SK-N-MC (cell line): ENCODE results near the gene PRPSAP1.

Experiments
- DNase-seq: peaks from one replicate; pipeline ENCODE4 v3.0.0-alpha.2; 2011; ENCODE audit warnings: low read depth, low spot score
- H3K27ac ChIP-seq: fragments of 200-600 bp; sonication (generic); 2 replicates; pipeline ENCODE4 v1.5.1; 2016; ENCODE audit warnings: mixed run types
- H3K36me3 ChIP-seq: fragments of 200-600 bp; sonication (generic); 2 replicates; pipeline ENCODE4 v1.6.1; 2017; ENCODE audit warnings: antibody characterized with exemption, low read length, mixed read lengths; ENCODE audit not compliant: insufficient read depth
- H3K4me3 ChIP-seq: fragments of 200-600 bp; sonication (generic); 2 replicates; pipeline ENCODE4 v1.5.1; 2016
- H3K9ac ChIP-seq: fragments of 200-600 bp; sonication (generic); 2 replicates; pipeline ENCODE4 v1.8.0; 2017; ENCODE audit warnings: mixed run types, mixed read lengths; ENCODE audit not compliant: insufficient read length
- H3K9me3 ChIP-seq: fragments of 200-600 bp; sonication (generic); 2 replicates; pipeline ENCODE4 v1.6.1; 2017; ENCODE audit warnings: low read depth, mild to moderate bottlenecking, antibody characterized with exemption, low read length, moderate library complexity, mixed read lengths
- EZH2 ChIP-seq: fragments of 200-600 bp; sonication (generic); IDR thresholded peaks from one replicate; pipeline ENCODE4 v1.6.1; 2017; ENCODE audit warnings: antibody characterized with exemption
- FOXP2 ChIP-seq: optimal IDR thresholded peaks from 2 replicates; pipeline ENCODE3; 2011; ENCODE audit warnings: mild to moderate bottlenecking, moderate library complexity; ENCODE audit not compliant: insufficient read depth; ENCODE audit errors: extremely low read length, control extremely low read depth
- POLR2AphosphoS5 ChIP-seq: IDR thresholded peaks from 2 replicates; pipeline ENCODE4 v1.6.1; 2012; ENCODE audit warnings: mild to moderate bottlenecking, low read depth, low read length, borderline replicate concordance

Gene PRPSAP1

GRCh38 chr17:76353599-76354316 lies at the start of gene PRPSAP1:
Gene PRPSAP1 (minus strand): TSS chr17:76353916. CDS start chr17:76353703, 213 bp downstream.
- Histone ChIP-seq H3K9ac (peak within 1 kb of the TSS; percentile 99), H3K27ac (peak within 1 kb of the TSS; percentile 97), H3K9me3 (no peaks in the 10 kb centered on the region), H3K4me3 (peak within 1 kb of the TSS; percentile 96), H3K36me3 (no peaks in the 10 kb centered on the region)
- no peak for TF ChIP-seq FOXP2
- TF ChIP-seq POLR2AphosphoS5, result peak; percentile 84
- no peak for TF ChIP-seq EZH2
- DNase-seq, result peak; percentile 67

- peaks cover 57% of the 10 kb centered on the region for H3K36me3 ChIP-seq
- TF ChIP-seq POLR2AphosphoS5, result no peak
- no peak for TF ChIP-seq EZH2
- TF ChIP-seq FOXP2, result no peak
Observed at GRCh38 chr17:76402711-76403110, 49.0 kb upstream of the PRPSAP1 start.

GRCh38 chr17:76399175-76400172 lies 45.8 kb upstream of the PRPSAP1 start:
- peaks cover 80% of the 10 kb centered on the region for H3K36me3 ChIP-seq
- TF ChIP-seq POLR2AphosphoS5 (no peak), EZH2 (no peak), FOXP2 (no peak)
- no peak for DNase-seq
- H3K27ac ChIP-seq, result no peak overlapping the region
- no peak overlapping the region for H3K9ac ChIP-seq
- H3K4me3 ChIP-seq, result no peak overlapping the region
- H3K9me3 ChIP-seq, result no peaks in the 10 kb centered on the region

More at GRCh38 chr17:76402711-76403110, 49.0 kb upstream of the PRPSAP1 start:
- H3K9ac ChIP-seq, result no peak overlapping the region
- no peak for DNase-seq
- no peak overlapping the region for H3K4me3 ChIP-seq
- no peaks in the 10 kb centered on the region for H3K9me3 ChIP-seq
- H3K27ac ChIP-seq, result no peak overlapping the region

- peaks cover 82% of the 10 kb centered on the region for H3K36me3 ChIP-seq
- H3K4me3 ChIP-seq, result no peak overlapping the region
- H3K9me3 ChIP-seq, result no peaks in the 10 kb centered on the region
- no peak overlapping the region for H3K9ac ChIP-seq
- no peak overlapping the region for H3K27ac ChIP-seq
- TF ChIP-seq EZH2 (no peak), POLR2AphosphoS5 (no peak), FOXP2 (no peak)
- no peak for DNase-seq
Observed at GRCh38 chr17:76398523-76399174, 44.9 kb upstream of the PRPSAP1 start.

GRCh38 chr17:76397687-76398522 lies 44.2 kb upstream of the PRPSAP1 start:
- Histone ChIP-seq H3K27ac (no peak overlapping the region), H3K9me3 (no peaks in the 10 kb centered on the region), H3K9ac (no peak overlapping the region), H3K36me3 (peaks cover 83% of the 10 kb centered on the region), H3K4me3 (no peak overlapping the region)
- peak; percentile 44 for DNase-seq
- TF ChIP-seq POLR2AphosphoS5, result no peak
- no peak for TF ChIP-seq EZH2
- no peak for TF ChIP-seq FOXP2

GRCh38 chr17:76397184-76397583 lies 43.5 kb upstream of the PRPSAP1 start:
- Histone ChIP-seq H3K4me3 (no peak overlapping the region), H3K9ac (no peak overlapping the region), H3K36me3 (peaks cover 76% of the 10 kb centered on the region), H3K9me3 (no peaks in the 10 kb centered on the region), H3K27ac (no peak overlapping the region)
- no peak for DNase-seq
- TF ChIP-seq POLR2AphosphoS5 (no peak), FOXP2 (no peak), EZH2 (no peak)

GRCh38 chr17:76395980-76396379 lies 42.3 kb upstream of the PRPSAP1 start:
- H3K9ac ChIP-seq, result no peak overlapping the region
- DNase-seq, result no peak
- TF ChIP-seq EZH2 (no peak), POLR2AphosphoS5 (no peak), FOXP2 (no peak)
- no peak overlapping the region for H3K27ac ChIP-seq
- no peak overlapping the region for H3K4me3 ChIP-seq
- no peaks in the 10 kb centered on the region for H3K9me3 ChIP-seq
- peaks cover 65% of the 10 kb centered on the region for H3K36me3 ChIP-seq

- Histone ChIP-seq H3K9ac (no peak overlapping the region), H3K9me3 (no peaks in the 10 kb centered on the region), H3K36me3 (peaks cover 48% of the 10 kb centered on the region), H3K27ac (0 out of 2 replicates have a peak overlapping the region, but pooled peaks have one; percentile 6), H3K4me3 (no peak overlapping the region)
- DNase-seq, result no peak
- TF ChIP-seq EZH2, result no peak
- no peak for TF ChIP-seq FOXP2
- no peak for TF ChIP-seq POLR2AphosphoS5
Observed at GRCh38 chr17:76394166-76394565, 40.5 kb upstream of the PRPSAP1 start.
